SK-N-SH (cell line): ENCODE measurements around the gene NTMT1.

Experiments
- GABPA ChIP-seq: IDR thresholded peaks from 2 replicates; pipeline ENCODE4 v1.4.0; 2012; ENCODE audit warnings: low read depth, mild to moderate bottlenecking
- JUND ChIP-seq: IDR thresholded peaks from 2 replicates; pipeline ENCODE4 v1.4.0; 2012
- NRF1 ChIP-seq: IDR thresholded peaks from 2 replicates; pipeline ENCODE4 v1.6.1; 2012; ENCODE audit warnings: low read depth, mild to moderate bottlenecking, low read length
- POLR2AphosphoS5 ChIP-seq: IDR thresholded peaks from 2 replicates; pipeline ENCODE4 v1.6.1; 2012; ENCODE audit warnings: low read depth, low read length
- RAD21 ChIP-seq: IDR thresholded peaks from 2 replicates; pipeline ENCODE4 v1.6.1; 2012; ENCODE audit warnings: mild to moderate bottlenecking, low read length
- TF ChIP-seq, protein P1 (sequence below): fragments of 200-600 bp; sonication (generic); IDR thresholded peaks from 2 replicates; pipeline ENCODE4 v1.6.1; 2017; ENCODE audit warnings: antibody characterized with exemption, mild to moderate bottlenecking, moderate library complexity
- TF ChIP-seq, protein P2 (sequence below): IDR thresholded peaks from 2 replicates; pipeline ENCODE4 v1.4.0; 2012; ENCODE audit warnings: low read depth
- TF ChIP-seq, protein P3 (sequence below): fragments of 150-350 bp; IDR thresholded peaks from 2 replicates; pipeline ENCODE4 v1.6.1; 2016; ENCODE audit warnings: mild to moderate bottlenecking, low read depth, low read length
- TF ChIP-seq, protein P4 (sequence below): IDR thresholded peaks from 2 replicates; pipeline ENCODE4 v1.4.0; 2012; ENCODE audit warnings: low read depth, borderline replicate concordance
- TF ChIP-seq, protein P5 (sequence below): IDR thresholded peaks from 2 replicates; pipeline ENCODE4 v1.6.1; 2012; ENCODE audit warnings: mild to moderate bottlenecking, low read depth, low read length, moderate library complexity

DNA sequence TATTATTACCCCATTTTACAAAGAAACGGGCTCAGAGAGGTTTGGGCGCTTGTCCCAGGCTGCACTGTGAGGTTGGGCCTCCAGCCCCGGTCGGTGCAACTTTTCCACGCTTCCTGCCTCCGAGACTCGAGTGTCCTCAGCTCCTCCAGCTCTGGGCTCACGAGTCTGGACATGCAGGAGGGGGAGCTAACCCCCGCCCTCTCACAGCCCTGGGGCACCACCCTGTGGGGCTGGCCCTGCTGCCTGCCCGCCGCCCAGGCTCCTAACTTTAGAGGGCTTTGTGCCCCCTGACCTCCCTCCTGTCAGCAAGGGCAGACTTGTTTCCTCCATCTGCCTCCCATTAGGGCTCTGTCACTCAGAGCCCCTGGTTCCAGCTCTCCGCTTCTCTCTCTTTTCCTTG lies 20.3 kb downstream of the NTMT1 start:
- TF ChIP-seq, protein P1, sequence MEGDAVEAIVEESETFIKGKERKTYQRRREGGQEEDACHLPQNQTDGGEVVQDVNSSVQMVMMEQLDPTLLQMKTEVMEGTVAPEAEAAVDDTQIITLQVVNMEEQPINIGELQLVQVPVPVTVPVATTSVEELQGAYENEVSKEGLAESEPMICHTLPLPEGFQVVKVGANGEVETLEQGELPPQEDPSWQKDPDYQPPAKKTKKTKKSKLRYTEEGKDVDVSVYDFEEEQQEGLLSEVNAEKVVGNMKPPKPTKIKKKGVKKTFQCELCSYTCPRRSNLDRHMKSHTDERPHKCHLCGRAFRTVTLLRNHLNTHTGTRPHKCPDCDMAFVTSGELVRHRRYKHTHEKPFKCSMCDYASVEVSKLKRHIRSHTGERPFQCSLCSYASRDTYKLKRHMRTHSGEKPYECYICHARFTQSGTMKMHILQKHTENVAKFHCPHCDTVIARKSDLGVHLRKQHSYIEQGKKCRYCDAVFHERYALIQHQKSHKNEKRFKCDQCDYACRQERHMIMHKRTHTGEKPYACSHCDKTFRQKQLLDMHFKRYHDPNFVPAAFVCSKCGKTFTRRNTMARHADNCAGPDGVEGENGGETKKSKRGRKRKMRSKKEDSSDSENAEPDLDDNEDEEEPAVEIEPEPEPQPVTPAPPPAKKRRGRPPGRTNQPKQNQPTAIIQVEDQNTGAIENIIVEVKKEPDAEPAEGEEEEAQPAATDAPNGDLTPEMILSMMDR: no peak
- TF ChIP-seq, protein P2, sequence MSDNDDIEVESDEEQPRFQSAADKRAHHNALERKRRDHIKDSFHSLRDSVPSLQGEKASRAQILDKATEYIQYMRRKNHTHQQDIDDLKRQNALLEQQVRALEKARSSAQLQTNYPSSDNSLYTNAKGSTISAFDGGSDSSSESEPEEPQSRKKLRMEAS: no peak
- TF ChIP-seq JUND: no peak
- TF ChIP-seq, protein P3, sequence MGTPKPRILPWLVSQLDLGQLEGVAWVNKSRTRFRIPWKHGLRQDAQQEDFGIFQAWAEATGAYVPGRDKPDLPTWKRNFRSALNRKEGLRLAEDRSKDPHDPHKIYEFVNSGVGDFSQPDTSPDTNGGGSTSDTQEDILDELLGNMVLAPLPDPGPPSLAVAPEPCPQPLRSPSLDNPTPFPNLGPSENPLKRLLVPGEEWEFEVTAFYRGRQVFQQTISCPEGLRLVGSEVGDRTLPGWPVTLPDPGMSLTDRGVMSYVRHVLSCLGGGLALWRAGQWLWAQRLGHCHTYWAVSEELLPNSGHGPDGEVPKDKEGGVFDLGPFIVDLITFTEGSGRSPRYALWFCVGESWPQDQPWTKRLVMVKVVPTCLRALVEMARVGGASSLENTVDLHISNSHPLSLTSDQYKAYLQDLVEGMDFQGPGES: no peak
- no peak for TF ChIP-seq RAD21
- TF ChIP-seq, protein P4, sequence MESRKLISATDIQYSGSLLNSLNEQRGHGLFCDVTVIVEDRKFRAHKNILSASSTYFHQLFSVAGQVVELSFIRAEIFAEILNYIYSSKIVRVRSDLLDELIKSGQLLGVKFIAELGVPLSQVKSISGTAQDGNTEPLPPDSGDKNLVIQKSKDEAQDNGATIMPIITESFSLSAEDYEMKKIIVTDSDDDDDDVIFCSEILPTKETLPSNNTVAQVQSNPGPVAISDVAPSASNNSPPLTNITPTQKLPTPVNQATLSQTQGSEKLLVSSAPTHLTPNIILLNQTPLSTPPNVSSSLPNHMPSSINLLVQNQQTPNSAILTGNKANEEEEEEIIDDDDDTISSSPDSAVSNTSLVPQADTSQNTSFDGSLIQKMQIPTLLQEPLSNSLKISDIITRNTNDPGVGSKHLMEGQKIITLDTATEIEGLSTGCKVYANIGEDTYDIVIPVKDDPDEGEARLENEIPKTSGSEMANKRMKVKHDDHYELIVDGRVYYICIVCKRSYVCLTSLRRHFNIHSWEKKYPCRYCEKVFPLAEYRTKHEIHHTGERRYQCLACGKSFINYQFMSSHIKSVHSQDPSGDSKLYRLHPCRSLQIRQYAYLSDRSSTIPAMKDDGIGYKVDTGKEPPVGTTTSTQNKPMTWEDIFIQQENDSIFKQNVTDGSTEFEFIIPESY: no peak
- no peak for TF ChIP-seq NRF1
- TF ChIP-seq POLR2AphosphoS5: no peak
- TF ChIP-seq, protein P5, sequence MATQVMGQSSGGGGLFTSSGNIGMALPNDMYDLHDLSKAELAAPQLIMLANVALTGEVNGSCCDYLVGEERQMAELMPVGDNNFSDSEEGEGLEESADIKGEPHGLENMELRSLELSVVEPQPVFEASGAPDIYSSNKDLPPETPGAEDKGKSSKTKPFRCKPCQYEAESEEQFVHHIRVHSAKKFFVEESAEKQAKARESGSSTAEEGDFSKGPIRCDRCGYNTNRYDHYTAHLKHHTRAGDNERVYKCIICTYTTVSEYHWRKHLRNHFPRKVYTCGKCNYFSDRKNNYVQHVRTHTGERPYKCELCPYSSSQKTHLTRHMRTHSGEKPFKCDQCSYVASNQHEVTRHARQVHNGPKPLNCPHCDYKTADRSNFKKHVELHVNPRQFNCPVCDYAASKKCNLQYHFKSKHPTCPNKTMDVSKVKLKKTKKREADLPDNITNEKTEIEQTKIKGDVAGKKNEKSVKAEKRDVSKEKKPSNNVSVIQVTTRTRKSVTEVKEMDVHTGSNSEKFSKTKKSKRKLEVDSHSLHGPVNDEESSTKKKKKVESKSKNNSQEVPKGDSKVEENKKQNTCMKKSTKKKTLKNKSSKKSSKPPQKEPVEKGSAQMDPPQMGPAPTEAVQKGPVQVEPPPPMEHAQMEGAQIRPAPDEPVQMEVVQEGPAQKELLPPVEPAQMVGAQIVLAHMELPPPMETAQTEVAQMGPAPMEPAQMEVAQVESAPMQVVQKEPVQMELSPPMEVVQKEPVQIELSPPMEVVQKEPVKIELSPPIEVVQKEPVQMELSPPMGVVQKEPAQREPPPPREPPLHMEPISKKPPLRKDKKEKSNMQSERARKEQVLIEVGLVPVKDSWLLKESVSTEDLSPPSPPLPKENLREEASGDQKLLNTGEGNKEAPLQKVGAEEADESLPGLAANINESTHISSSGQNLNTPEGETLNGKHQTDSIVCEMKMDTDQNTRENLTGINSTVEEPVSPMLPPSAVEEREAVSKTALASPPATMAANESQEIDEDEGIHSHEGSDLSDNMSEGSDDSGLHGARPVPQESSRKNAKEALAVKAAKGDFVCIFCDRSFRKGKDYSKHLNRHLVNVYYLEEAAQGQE: no peak
- no peak for TF ChIP-seq GABPA
